Amniotic stem cell (primary cell): Measurements from ENCODE around the gene RPS6KC1.
"Not testable (repeated sequence)": the region's sequence is repeated elsewhere in the genome, so short reads cannot be mapped to it uniquely, and the experiment has no call there.

Experiments
- DNase-seq: peaks from one replicate; lab custom pipeline; 2025; lab: John Stamatoyannopoulos, UW

The RPS6KC1 gene

GRCh38 chr1:213051127-213051880 lies at the start of gene RPS6KC1:
TSS of gene RPS6KC1 (plus strand) at chr1:213051241. CDS start at chr1:213051405, 164 bp downstream.
- DNase-seq, result peak; percentile 33

- no peak for DNase-seq
Observed at GRCh38 chr1:213003256-213003655, 47.8 kb upstream of the RPS6KC1 start.

- no peak for DNase-seq
Observed at GRCh38 chr1:213008564-213008963, 42.5 kb upstream of the RPS6KC1 start.

GRCh38 chr1:213014642-213015041 lies 36.4 kb upstream of the RPS6KC1 start:
- DNase-seq, result no peak

GRCh38 chr1:213015099-213016050 lies 35.7 kb upstream of the RPS6KC1 start, which contains the start of gene ANGEL2:
TSS of gene ANGEL2 (minus strand) at chr1:213015867. CDS start at chr1:213015671, 196 bp downstream.
- peak; percentile 83 for DNase-seq

- no peak for DNase-seq
Observed at GRCh38 chr1:213017447-213018273, 33.4 kb upstream of the RPS6KC1 start.

- no peak for DNase-seq
Observed at GRCh38 chr1:213019450-213019849, 31.6 kb upstream of the RPS6KC1 start.

GRCh38 chr1:213020016-213020415 lies 31.0 kb upstream of the RPS6KC1 start:
- no peak for DNase-seq

- DNase-seq, result not testable (repeated sequence)
Observed at GRCh38 chr1:213027024-213027423, 24.0 kb upstream of the RPS6KC1 start.

GRCh38 chr1:213032651-213033050 lies 18.4 kb upstream of the RPS6KC1 start:
- DNase-seq, result no peak

GRCh38 chr1:213034713-213035112 lies 16.3 kb upstream of the RPS6KC1 start:
- DNase-seq, result no peak

GRCh38 chr1:213035573-213035972 lies 15.5 kb upstream of the RPS6KC1 start:
- no peak for DNase-seq

GRCh38 chr1:213041443-213041842 lies 9.6 kb upstream of the RPS6KC1 start:
- no peak for DNase-seq

- DNase-seq, result not testable (repeated sequence)
Observed at GRCh38 chr1:213045321-213046226, 5.5 kb upstream of the RPS6KC1 start.

- DNase-seq, result no peak
Observed at GRCh38 chr1:213049232-213049631, 1.8 kb upstream of the RPS6KC1 start.

- no peak for DNase-seq
Observed at GRCh38 chr1:213050745-213051126, 305 bp upstream of the RPS6KC1 start.

- DNase-seq, result no peak
Observed at GRCh38 chr1:213051881-213052202, 801 bp downstream of the RPS6KC1 start.

- no peak for DNase-seq
Observed at GRCh38 chr1:213053455-213053854, 2.4 kb downstream of the RPS6KC1 start.

GRCh38 chr1:213054142-213054541 lies 3.1 kb downstream of the RPS6KC1 start:
- DNase-seq, result no peak

- no peak for DNase-seq
Observed at GRCh38 chr1:213054733-213055591, 3.9 kb downstream of the RPS6KC1 start.
